GM18507 (cell line): ENCODE results near the gene NMNAT1.
"Not testable (repeated sequence)": the region's sequence is repeated elsewhere in the genome, so short reads cannot be mapped to it uniquely, and the experiment has no call there.

Experiments
- DNase-seq: peaks from one replicate; pipeline ENCODE4 v3.0.0; 2011; ENCODE audit warnings: low read depth; ENCODE audit not compliant: insufficient read length; ENCODE audit errors: extremely low spot score
- FAIRE-seq: peaks from 2 replicates; lab custom pipeline; 2011; peaks lifted over from hg19 to GRCh38; lab: Jason Lieb, UNC

NMNAT1 gene

DNA sequence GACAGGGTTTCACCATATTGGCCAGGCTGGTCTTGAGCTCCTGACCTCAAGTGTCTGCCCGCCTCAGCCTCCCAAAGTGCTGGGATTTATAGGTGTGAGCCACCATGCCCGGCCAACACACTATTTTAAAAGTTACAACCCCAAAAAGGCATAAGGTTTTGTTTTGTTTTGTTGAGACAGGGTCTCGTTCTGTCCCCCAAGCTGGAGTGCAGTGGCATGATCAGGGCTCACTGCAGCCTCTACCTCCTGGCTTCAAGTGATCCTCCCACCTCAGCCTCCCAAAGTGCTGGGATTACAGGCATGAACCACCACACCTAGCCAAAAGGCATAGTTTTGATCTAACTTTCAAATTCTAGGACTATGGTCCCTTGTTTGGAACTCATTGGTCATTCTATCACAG is 25.8 kb upstream of the NMNAT1 start:
- DNase-seq, FAIRE-seq: not testable (repeated sequence)

DNA sequence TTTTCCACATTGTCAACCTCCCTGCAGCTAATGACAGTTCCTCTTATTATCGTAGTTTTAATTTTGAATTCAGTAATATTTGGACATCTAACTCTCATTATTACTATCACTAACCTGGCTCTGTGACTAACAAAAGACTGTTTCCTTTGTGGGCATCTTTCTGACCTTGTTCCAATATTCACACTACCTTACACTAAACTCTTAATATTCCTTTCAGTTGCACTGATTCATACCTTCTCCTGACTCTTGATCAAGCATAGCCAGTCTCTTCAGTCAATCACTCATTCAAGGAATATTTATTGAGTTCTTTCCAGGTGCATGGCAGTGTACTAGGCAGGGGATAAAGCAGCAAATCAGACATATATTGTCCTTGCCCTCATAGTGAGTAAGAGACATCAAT is 25.4 kb upstream of the NMNAT1 start:
- DNase-seq (no peak), FAIRE-seq (no peak)

GRCh38 chr1:9920606-9921005 is 22.7 kb upstream of the NMNAT1 start:
- no peak for FAIRE-seq
- no peak for DNase-seq

DNA sequence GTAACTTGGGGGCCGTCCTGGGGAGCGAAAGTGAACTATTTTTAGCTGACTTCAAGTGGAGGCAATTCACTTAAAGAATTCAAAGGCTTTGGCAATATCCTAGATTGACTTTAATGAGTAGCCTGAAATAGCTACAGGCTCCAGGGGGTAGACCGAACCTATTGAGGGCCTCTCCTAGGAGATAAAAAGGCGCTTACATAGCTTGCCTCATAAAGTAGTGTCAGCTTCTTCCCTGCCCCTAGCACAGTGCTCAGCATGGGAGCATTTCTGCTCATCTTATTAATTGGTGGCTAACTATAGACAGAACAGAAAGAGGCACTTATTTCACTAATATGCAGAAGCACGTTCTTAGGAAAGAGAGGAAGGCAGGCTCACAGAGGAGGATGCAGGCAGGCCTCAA is 20.9 kb upstream of the NMNAT1 start:
- FAIRE-seq = no peak
- DNase-seq = no peak

DNA sequence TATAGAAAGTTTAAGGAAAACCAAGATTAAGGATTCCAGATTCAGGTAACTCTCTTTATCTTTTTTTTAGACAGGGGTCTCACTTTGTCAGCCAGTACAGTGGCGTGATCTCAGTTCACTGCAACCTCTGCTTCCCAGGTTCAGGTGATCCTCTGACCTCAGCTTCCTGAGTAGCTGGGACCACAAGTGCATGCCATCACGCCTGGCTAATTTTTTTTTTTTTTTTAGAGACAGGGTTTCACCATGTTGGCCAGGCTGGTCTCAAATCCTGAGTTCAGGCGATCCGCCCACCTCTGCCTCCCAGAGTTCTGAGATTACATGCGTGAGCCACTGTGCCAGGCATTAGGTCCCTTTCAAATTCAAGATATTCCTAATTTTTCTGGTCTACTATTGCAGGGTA is 16.0 kb upstream of the NMNAT1 start:
- FAIRE-seq (no peak), DNase-seq (no peak)

DNA sequence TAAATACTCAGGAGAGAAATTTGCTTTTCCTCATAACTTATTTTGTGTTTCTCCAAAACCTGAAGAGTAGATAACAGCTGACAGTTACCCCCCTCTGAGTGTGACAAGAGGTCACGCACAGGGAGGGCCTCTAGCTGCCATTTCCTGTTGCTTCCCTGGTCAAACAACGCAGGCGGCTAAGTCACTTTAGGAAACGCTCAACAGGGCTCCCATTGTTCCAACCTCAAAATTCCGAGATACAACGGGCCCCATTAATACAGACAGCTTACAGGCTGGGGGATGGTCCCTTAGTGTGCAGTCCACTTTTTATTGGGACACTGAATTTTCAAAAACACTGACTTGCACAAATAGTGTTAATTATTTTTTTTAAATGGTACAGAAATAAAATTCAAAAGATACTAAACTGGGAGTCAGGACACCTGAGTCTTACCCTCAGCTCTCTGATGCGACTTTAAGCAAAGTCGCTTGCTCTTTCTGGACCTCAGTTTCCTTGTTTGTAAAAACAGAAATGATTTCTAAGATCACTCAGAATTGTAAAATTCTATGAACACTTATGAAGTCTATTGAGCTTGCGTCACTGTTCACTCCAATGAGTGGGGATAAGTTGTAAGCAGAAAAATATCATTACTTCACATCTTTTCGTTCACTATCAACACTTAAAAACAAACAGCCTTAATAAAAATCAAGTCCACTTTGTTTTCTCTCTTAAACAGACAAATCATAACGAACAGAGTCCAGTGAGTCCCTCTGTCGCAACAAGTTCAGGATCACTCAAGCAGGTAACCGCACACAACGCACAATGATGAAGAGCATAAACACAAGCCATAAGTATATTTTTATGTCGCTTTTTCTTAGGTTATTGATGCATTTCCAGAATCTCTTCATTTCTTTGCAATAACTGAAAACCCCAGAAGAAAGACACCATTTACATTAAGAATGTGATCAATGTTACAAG is 13.6 kb upstream of the NMNAT1 start:
- no peak for FAIRE-seq

DNA sequence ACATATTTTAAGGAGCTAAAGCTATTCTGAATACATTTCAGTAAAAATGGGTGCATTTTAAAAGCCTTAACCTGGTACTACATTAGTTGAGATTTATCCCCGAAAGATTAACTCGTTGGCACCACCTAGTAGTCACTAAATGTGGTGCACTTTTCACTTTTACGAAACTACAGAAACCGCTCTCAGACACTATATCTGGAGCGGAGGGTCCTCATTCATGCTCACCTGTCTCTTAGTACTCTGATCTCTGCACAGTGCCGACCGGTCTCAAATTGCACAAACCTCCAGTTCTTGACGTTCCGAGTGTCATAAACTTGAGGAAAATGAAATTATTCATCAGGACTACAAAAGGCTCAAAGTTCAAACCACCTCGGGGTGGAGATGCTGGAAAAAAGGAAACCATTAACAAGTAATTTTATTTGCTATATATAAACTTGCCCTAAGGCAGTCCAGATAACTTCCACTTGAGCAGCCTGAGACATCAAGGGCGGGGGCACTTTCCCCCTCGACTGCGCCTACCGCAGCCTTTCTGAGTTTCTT is 806 bp upstream of the NMNAT1 start:
- FAIRE-seq (peak; percentile 78), DNase-seq (peak; percentile 28)

More for the DNA sequence above, 13.6 kb upstream of the NMNAT1 start:
- no peak for DNase-seq

GRCh38 chr1:9946315-9946714 is 3.0 kb downstream of the NMNAT1 start:
- FAIRE-seq = no peak
- no peak for DNase-seq

DNA sequence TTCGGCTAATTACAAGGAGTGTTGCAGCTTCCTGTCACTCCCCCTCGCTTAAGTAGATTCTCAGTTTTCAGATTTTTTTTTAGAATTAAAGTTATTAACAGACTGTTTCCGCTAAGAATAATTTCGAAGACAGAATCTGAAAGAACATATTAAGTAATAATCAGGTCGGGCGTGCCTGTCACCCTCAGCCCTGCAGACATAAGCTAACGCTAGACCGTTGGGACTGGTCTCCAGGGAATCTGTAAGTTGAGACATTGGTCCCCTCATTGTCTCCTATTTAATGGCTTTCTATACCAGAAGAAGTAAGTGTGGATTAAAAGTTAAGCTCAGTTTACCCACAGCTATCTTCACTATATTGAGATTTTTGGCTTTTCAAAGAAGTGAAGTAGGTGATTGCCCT is 14.5 kb downstream of the NMNAT1 start:
- DNase-seq (no peak), FAIRE-seq (no peak)

GRCh38 chr1:9960011-9960410 is 16.7 kb downstream of the NMNAT1 start:
- FAIRE-seq = no peak
- DNase-seq = no peak

DNA sequence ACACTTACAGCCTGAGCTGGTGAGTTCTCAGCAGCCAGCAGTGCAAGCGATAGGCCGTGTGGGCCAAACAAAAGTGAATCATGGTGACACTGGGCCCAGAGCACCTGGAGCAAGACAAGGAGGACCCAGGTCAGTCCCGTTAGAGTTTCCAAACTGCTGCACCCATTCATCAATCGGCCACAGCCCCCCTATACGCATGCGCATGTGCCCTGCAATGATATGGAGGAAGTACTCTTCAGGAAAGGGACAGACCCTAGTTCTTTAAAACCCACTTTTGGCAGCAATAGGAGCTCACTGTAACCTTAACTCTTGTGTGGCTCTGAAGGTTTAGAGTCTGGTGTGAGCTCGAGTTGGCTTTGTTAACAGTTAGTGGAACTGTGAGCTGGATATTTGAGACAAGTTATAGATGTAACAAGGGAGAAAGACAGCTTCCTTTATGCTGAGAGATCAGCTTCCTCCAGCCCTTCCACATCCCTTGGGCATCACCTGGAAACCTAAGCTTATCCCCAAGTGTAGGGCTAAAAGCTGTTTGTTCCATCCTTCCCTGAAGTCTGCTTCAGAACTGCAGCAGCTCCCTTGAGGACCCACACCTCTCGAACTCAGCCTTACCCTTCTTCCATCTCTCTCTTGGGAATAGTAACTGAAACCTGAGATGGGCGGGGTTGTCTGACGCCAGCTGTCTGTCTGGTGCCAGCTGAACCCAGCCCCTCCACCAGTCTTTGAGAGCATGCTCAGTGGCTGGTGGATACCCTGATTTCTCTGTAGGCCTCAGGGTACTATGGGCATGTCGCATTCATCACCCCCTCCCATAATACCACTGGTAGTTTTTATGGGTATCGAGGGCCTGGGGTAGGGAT is 17.7 kb downstream of the NMNAT1 start:
- FAIRE-seq (peak; percentile 64), DNase-seq (peak; percentile 20)

DNA sequence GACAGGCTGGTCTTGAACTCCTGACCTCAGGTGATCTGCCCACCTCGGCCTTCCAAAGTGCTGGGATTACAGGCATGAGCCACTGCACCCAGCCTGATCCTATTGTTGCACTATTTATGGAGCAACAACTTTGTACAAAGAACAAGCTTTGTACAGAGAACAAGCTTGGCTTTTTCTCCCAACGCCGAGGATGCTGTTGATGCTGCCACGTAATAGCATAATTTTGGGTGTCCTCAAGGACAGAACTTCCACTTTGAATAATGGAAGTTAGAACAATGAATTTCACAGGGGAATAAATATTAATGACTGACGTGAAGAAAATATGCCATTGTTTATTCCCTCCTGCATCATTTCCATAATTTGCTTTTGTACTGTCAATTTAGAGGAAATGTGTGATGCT is 41.0 kb downstream of the NMNAT1 start:
- DNase-seq (no peak), FAIRE-seq (no peak)

- no peak for DNase-seq
- FAIRE-seq = no peak
These were observed 41.7 kb downstream of the NMNAT1 start for GRCh38 chr1:9985001-9985400.

DNA sequence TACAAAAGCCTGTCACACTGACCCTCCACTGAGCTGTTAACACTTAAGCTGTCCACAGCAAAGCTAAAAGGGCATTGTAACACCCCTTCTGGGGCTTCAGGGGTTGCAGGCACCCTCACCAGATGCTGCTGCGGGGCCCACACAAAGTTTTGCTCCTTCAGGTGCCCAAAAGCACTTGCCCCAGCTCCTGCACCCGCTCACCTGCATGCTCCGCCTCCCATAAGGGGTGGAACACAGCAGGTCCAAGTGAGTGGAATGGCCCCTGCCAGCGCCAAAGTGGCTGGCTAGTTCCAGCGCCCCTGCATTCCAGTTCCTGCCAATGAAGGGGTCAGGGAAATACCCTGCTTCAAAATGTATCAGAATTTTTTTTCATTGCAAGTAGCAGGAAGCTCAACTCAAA is 46.5 kb downstream of the NMNAT1 start:
- DNase-seq (no peak), FAIRE-seq (no peak)

- FAIRE-seq = no peak
- no peak for DNase-seq
These were observed 47.7 kb downstream of the NMNAT1 start for GRCh38 chr1:9990944-9991343.

GRCh38 chr1:9992910-9993309 is 49.6 kb downstream of the NMNAT1 start:
- DNase-seq = no peak
- no peak for FAIRE-seq

DNA sequence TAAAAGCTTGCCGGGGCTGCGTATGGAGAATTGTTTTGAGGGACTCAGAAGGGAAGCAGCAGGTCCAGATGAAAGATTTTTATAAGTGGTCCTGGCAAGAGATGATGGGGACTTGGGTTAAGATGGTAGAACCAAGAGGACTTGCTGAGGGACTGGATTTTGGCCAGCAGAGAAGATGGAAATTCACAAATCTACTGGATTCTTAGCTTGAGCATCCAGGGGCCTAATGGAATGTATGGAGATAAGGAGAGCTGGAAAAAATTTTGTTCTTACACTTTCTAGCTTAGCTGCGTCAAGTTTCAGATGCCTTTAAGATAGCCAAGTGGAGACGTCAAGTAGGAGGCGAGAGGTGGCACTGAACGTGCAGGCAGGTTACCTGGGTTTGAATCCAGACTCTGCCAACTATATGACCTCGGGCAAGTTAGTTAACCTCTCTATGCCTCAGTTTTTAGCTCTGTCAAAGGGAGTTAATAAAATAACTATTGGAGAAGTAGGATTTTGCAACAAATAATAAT is 50.3 kb downstream of the NMNAT1 start:
- FAIRE-seq (no peak), DNase-seq (no peak)

DNA sequence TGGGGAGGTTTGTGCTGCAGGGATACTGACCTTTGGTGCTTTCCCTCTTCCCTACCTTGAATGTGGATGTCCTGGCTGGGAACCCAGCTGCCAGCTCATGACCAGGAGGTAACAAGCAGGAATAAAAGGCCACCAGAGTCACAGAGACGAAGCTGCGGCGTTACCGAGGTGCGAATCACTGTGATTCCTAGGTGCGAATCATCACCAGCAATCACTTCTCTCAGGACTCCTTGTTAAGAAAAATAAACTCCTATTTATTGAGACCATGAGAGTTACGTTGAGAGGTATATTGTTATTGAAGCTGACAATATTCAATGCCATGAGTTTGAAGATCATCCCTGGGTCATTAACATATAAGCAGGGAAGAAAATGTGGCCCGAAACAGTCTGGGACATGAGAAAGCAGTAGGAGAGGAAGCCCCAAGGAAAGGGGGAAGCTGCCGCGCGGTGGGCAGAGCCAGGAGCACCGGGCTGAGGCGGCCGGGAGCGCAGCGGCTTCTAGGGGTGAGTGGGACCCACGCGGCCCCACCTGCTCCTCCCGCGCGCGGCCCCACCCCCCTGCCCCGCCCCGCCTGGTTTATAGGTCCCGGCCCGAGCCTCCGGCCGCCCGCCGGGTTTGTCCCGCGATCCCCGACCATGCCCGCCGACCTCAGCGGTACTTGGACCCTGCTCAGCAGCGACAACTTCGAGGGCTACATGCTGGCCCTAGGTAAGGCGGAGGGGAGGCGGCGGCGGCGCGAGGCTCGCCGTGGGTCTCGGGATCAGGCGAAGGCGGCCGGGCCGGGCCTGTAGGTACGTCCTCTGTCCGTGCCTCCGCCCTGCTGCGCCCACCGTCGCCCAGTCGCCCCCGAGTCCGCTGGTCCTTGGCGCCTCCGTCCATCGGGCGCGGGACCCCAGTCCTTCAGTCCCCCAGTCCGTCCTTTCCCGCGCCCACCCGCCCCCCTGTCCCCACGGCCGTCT is 53.6 kb downstream of the NMNAT1 start, which contains the start of gene RBP7:
RBP7 (plus strand) TSS at position 605 of the 959 bp plus-strand sequence; CDS start at position 636, 31 bp downstream.
- FAIRE-seq = no peak
- DNase-seq = no peak
